Memory B cell (primary cell): ENCODE measurements around the gene LRRN1.
"Not testable (repeated sequence)": the region's sequence is repeated elsewhere in the genome, so short reads cannot be mapped to it uniquely, and the experiment has no call there.

Source experiments
- ATAC-seq: fragments of 150-1000 bp; cut with Tn5 transposase; 2 replicates; pipeline ENCODE4 v1.10.0; 2021; ENCODE audit warnings: low read depth, mild to moderate bottlenecking, moderate library complexity
- DNase-seq, 2 donors: peaks; one replicate each; pipeline ENCODE4 v3.0.0; 2022; ENCODE audit warnings: low spot score in 2 of 2
- H3K27ac Mint-ChIP-seq: one replicate; pipeline ENCODE4 v1.8.0; 2022; ENCODE audit warnings: mild to moderate bottlenecking, moderate library complexity, mixed read lengths
- H3K27me3 Mint-ChIP-seq: one replicate; pipeline ENCODE4 v1.8.0; 2022; ENCODE audit warnings: mixed read lengths
- H3K36me3 Mint-ChIP-seq: one replicate; pipeline ENCODE4 v1.8.0; 2022; ENCODE audit warnings: mild to moderate bottlenecking, mixed read lengths
- H3K4me1 Mint-ChIP-seq: one replicate; pipeline ENCODE4 v1.8.0; 2022; ENCODE audit warnings: mixed read lengths
- H3K4me3 Mint-ChIP-seq: one replicate; pipeline ENCODE4 v1.8.0; 2022; ENCODE audit warnings: mild to moderate bottlenecking, moderate library complexity, mixed read lengths
- H3K9me3 Mint-ChIP-seq: one replicate; pipeline ENCODE4 v1.8.0; 2022; ENCODE audit warnings: mixed read lengths

Gene LRRN1

DNA sequence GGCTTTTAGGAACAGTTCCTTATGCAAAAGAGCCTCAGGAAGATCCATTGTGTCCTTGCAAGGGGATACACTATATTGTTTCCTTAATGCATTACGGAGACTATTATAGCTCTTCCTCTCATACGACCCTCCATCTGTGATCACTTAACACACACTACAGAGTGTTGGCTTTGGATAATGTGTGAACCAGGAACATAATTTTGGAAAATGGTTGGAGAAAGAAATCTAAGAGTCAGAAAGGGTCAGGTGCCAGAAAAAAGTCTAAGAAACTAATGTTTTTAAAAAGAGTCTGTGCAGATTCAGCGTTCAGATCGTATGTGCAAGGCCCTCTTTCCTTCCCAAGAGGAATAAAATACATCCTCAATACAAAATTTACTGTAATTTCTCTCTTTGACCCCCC is 27.3 kb downstream of the LRRN1 start:
- H3K27me3 Mint-ChIP-seq = no peaks in the 10 kb centered on the region
- H3K4me3 Mint-ChIP-seq = no peak overlapping the region
- DNase-seq (no peak), ATAC-seq (no peak)
- H3K9me3 Mint-ChIP-seq = no peaks in the 10 kb centered on the region
- H3K4me1 Mint-ChIP-seq = no peaks in the 10 kb centered on the region
- no peak overlapping the region for H3K27ac Mint-ChIP-seq
- peaks cover 12% of the 10 kb centered on the region for H3K36me3 Mint-ChIP-seq

DNA sequence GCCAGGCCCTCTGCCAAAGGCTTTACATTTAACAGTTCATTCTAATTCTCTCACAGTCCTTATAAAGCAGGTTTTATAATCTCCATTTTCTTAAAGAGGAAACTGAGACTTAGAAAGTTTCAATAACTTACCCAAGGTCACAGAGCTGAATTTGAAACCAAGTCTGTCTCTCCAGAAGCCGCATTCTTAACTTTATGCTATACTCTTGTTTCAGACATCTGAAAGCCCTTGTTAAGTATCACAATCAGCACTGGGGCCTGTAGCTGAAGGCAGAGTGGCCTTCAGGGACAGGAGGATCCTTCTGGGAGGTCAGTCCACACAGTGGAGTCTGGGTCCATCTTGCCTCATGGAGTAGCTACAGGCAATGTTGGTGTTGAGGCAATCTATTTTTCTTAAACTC is 27.9 kb downstream of the LRRN1 start:
- no peak for DNase-seq
- Mint-ChIP-seq H3K27me3 (no peaks in the 10 kb centered on the region), H3K4me3 (no peak overlapping the region), H3K9me3 (no peaks in the 10 kb centered on the region), H3K4me1 (no peaks in the 10 kb centered on the region), H3K36me3 (peaks cover 12% of the 10 kb centered on the region), H3K27ac (no peak overlapping the region)
- ATAC-seq = no peak

DNA sequence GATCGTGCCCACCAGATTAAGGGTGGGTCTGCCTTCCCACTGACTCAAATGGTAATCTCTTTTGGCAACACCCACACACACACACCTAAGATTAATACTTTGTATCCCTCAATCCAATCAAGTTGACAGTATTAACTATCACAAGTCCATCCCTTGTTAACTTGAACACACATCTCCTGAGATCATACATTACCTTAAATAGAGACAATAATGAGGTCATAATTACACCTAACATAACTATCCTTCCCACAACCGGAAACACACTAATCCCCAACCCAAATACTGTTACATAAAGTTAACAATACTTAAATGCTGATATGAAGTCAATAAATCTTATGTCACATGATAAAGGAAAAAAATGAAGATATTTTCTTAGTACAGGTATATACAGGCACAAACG is 29.2 kb downstream of the LRRN1 start:
- DNase-seq = not testable (repeated sequence)

DNA sequence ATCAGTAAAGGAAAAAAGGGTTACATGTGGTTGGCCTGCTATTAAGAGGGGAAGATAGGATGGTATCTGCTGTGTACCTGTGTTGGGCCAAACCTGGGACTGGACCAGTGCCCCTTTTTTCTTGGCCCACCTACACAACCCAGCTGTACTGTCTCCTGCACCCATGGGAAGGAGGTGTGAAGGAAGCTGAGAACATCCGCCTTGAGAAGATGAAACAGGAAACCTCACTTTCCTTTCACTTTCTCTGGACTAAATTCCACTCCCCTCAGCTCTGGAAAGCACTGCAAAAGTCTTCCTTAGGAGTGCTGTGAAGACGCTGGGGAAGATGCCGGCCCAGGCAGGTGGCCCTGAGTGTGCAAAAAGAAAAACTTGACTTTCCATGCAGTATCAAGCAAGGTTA is 37.6 kb downstream of the LRRN1 start:
- peaks cover 11% of the 10 kb centered on the region for H3K4me1 Mint-ChIP-seq
- H3K36me3 Mint-ChIP-seq = peaks cover 28% of the 10 kb centered on the region
- ATAC-seq (no peak), DNase-seq (no peak)
- H3K27ac Mint-ChIP-seq = no peak overlapping the region
- H3K9me3 Mint-ChIP-seq = peaks cover 16% of the 10 kb centered on the region
- H3K4me3 Mint-ChIP-seq = no peak overlapping the region
- H3K27me3 Mint-ChIP-seq = no peaks in the 10 kb centered on the region

More for the DNA sequence above, 29.2 kb downstream of the LRRN1 start:
- H3K9me3 Mint-ChIP-seq, H3K27me3 Mint-ChIP-seq, ATAC-seq, H3K4me3 Mint-ChIP-seq, H3K4me1 Mint-ChIP-seq: not testable (repeated sequence)
- Mint-ChIP-seq H3K27ac (peak overlapping the region; percentile 33), H3K36me3 (peaks cover 17% of the 10 kb centered on the region)

DNA sequence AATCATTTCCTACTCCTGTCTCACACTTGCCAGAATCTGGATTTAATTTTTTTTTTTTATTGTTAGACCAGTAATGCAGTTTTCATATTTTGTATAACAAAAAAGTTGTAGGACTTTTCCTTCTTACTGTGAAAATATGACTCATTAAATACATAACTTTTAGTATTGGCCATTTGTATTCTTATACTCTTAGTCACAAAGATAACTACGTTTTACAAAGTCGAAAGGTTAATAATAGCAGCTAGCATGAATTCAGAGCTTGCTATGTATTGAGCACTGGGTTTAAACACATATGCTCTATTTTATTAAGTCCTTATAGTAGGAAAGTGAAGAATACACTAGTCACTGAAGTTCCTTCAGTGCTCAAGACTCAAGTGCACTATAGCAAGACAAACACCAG is 43.1 kb downstream of the LRRN1 start:
- DNase-seq = no peak
- ATAC-seq = no peak
- Mint-ChIP-seq H3K9me3 (peaks cover 12% of the 10 kb centered on the region), H3K4me1 (peaks cover under 1% of the 10 kb centered on the region), H3K27ac (no peak overlapping the region), H3K27me3 (no peaks in the 10 kb centered on the region), H3K4me3 (no peak overlapping the region), H3K36me3 (peaks cover 24% of the 10 kb centered on the region)

DNA sequence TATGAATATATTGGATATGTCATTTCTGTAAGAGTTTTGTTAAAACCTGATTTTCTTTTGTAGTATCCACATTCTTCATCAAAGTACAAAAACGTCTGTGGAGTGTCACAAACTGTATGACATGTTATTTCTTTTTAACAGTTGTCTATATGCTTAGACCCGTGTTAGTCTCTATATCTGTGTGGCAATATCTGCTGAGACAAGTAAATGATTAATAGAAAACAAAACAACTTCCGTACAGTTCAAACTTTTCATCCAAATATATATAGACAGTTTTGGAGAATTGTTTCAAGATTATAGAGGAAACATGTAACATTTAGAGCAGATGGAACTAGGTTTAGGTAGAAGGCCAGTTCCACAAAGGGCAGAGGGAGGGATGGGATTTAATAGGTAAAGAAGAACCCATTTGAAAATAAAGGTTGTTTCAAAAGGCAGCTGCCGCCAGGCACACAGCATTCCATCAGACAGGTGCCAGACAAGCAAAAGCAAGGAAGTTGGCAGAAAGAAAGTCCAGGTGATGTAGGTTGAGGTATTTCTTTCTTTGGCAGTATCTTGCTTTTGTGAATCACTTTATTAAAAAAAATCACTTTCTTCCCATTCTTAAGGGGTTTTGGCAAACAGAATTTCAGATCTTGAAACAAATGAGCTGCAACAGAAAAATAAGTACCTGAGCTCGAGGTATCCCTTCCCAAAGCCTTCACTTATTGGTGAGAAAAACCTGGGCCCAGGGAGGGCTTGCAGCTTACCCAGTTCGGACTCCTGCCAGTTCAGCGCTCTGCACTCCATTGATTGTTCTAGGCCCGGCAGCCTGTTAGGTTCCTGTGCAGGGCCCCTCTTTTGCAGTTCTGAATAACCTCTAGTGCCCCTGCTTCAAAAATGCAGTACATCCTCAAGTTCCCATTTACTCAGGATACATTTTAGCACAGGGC is 49.0 kb downstream of the LRRN1 start:
- Mint-ChIP-seq H3K4me1 (peaks cover 7% of the 10 kb centered on the region), H3K36me3 (peaks cover 10% of the 10 kb centered on the region), H3K27ac (no peak overlapping the region), H3K27me3 (no peaks in the 10 kb centered on the region), H3K4me3 (no peak overlapping the region), H3K9me3 (no peaks in the 10 kb centered on the region)
- DNase-seq = no peak
- ATAC-seq = no peak

DNA sequence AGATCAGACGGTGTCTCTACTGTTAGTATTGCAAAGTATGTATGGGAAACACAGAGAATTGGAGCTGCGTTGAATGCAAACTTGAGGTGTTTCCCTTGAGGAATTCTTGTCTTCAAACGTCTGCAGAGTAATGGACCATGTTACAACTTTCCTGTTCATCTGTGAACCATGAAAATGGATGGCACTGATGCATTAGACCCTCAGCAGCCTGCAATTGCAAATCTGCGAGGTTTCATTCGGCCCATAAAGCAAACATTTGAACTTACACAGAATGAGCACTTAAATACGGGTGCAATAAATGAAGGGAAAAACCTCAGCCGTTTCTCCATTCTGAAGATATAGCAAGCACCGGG is 49.7 kb downstream of the LRRN1 start:
- H3K27ac Mint-ChIP-seq = no peak overlapping the region
- no peak overlapping the region for H3K4me3 Mint-ChIP-seq
- DNase-seq (no peak), ATAC-seq (no peak)
- H3K27me3 Mint-ChIP-seq = no peaks in the 10 kb centered on the region
- H3K36me3 Mint-ChIP-seq = peaks cover 10% of the 10 kb centered on the region
- no peaks in the 10 kb centered on the region for H3K9me3 Mint-ChIP-seq
- H3K4me1 Mint-ChIP-seq = peaks cover 7% of the 10 kb centered on the region

DNA sequence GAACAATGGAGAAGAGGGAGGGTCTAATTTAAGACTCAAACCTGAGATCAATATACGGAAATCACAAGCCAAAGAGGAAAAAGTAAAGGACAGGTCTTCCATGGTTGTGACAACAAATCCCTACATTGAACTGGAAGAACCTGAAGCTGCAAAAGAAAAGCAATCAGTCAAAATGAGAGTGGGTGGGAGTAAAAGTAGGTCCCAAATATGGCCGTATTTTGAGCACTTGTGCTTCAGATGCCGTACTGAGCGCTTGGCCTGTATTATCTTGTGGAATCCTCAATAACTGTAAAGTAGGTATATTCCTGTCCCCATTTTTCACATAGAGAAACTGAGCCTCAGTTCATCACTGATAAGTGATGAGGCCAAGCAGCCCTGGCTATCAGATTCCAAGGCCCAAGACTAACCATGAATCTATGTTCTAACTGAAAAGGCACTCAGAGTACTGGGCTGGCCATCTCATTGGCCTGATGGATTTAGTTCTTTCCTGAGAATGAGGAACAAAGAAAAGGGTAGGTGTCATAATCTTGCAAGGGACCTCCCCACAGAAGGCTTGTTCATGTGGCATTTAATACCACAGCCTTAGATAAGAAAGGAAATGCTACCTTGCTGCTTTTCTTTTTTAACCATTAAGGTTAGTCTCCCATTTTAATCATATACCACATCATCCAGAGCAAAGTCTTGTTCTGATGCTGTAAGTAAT is 52.5 kb downstream of the LRRN1 start:
- ATAC-seq (peak; percentile 92), DNase-seq (no peak)
- Mint-ChIP-seq H3K27me3 (no peaks in the 10 kb centered on the region), H3K36me3 (no peaks in the 10 kb centered on the region), H3K27ac (no peak overlapping the region), H3K4me1 (peaks cover 7% of the 10 kb centered on the region), H3K9me3 (no peaks in the 10 kb centered on the region), H3K4me3 (no peak overlapping the region)

DNA sequence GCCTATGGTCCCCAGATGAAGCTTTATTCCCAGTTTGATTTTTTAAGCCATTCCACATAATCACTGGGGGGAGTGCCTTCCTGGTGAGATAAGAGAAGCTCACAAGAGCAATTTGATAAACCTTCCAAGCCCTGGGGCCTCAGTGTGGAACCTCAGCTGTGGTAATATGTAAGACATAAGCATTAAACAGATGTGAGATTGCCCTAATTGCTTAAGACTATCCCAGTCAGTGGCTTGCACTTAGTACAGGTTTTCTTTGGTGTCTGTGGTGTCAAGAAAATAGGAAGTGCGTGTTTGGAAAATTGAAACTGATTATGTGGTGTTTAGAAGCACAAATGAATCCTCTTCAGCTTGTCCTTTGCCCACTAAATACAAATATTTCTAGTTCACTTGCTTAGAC is 54.3 kb downstream of the LRRN1 start:
- ATAC-seq (no peak), DNase-seq (no peak)
- Mint-ChIP-seq H3K4me3 (no peak overlapping the region), H3K36me3 (no peaks in the 10 kb centered on the region), H3K4me1 (peaks cover 7% of the 10 kb centered on the region), H3K9me3 (no peaks in the 10 kb centered on the region), H3K27ac (no peak overlapping the region), H3K27me3 (no peaks in the 10 kb centered on the region)

DNA sequence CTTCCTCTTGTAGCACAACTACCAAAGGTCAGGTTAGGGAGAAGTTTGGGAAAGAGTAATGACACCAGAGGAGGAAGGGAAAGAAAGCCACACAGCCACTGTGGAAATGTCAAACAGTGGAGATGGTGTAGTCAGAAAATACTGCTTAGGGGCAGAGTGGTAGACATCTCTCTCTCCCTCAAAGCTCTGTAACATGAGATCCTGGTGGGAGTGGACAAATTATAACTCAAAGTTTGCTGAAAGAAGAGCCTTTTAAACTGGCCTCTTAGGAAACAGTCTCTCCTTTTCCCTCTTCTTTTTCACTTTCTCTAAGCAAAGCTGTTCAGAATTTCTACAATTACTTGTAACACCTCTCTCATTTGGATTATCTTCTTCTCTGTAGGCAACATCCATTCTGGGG is 55.8 kb downstream of the LRRN1 start:
- no peak for ATAC-seq
- no peaks in the 10 kb centered on the region for H3K27me3 Mint-ChIP-seq

DNA sequence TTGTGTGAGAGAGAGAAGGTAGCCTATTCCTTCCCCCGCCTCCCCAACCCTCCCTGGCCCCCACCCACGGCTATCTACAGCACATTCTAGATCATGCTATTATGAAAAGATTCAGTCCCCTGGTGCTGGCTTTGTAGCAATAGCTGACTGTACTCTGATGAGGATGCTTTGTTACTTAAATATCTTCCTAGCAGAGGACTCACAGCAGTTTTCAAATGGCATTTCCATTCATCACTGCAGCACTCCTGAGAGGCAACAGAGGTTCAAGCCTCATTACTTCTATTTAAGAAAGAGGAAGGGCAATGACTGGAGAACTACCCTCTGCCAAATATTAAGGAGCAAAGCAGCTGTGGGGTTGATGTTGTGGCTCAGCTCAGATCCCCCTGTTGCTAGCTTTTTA is 61.0 kb downstream of the LRRN1 start:
- peaks cover 8% of the 10 kb centered on the region for H3K36me3 Mint-ChIP-seq
- no peak for DNase-seq
- H3K27ac Mint-ChIP-seq = no peak overlapping the region
- peaks cover 4% of the 10 kb centered on the region for H3K9me3 Mint-ChIP-seq
- ATAC-seq = no peak
- H3K4me1 Mint-ChIP-seq = no peaks in the 10 kb centered on the region
- no peaks in the 10 kb centered on the region for H3K27me3 Mint-ChIP-seq
- no peak overlapping the region for H3K4me3 Mint-ChIP-seq

More for the DNA sequence above, 55.8 kb downstream of the LRRN1 start:
- Mint-ChIP-seq H3K27ac (no peak overlapping the region), H3K9me3 (no peaks in the 10 kb centered on the region), H3K4me1 (peaks cover 7% of the 10 kb centered on the region), H3K4me3 (no peak overlapping the region), H3K36me3 (no peaks in the 10 kb centered on the region)
- DNase-seq = no peak

DNA sequence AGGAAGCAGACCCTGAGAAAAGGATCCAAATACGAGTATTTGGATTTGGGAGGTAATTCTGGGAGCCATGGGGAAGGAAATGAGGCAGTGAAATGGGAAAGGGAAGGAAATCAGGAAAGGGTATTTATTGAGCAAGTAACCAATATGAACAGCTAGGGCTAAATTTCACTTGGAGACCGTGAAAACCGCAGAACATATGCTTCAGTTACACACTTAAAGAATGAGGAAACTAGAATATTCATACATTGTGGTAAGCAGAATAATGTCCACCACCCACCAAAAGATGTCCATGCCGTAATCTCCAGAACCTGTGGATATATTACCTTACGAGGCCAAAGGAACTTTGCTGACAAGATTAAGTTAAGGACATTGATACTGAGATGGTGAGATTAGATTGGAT is 63.3 kb downstream of the LRRN1 start:
- ATAC-seq (no peak), DNase-seq (no peak)
- Mint-ChIP-seq H3K4me3 (no peak overlapping the region), H3K27ac (no peak overlapping the region), H3K4me1 (no peaks in the 10 kb centered on the region), H3K27me3 (no peaks in the 10 kb centered on the region), H3K9me3 (peaks cover 6% of the 10 kb centered on the region), H3K36me3 (peaks cover 8% of the 10 kb centered on the region)

DNA sequence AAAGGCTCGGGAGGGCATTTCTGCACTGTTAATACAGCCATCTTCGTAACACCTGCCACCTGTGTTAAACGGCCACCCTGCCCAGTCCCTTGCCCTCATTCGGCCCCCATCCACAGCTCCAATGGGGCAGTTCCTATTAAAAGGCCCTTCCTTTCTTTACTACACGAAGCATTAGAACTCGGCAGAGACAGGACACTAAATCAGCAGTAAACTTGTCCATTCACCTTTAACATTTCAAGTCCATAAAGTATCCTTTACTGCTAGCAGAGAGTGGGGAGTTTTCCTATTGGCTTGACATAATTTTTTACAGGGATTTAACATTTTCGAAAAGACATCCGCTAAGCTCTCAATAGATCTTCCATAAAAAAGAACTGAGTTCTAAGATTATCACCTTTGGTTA is 76.3 kb downstream of the LRRN1 start:
- no peaks in the 10 kb centered on the region for H3K9me3 Mint-ChIP-seq
- ATAC-seq (no peak), DNase-seq (no peak)
- no peak overlapping the region for H3K27ac Mint-ChIP-seq
- no peaks in the 10 kb centered on the region for H3K4me1 Mint-ChIP-seq
- H3K36me3 Mint-ChIP-seq = no peaks in the 10 kb centered on the region
- H3K4me3 Mint-ChIP-seq = no peak overlapping the region
- H3K27me3 Mint-ChIP-seq = no peaks in the 10 kb centered on the region

DNA sequence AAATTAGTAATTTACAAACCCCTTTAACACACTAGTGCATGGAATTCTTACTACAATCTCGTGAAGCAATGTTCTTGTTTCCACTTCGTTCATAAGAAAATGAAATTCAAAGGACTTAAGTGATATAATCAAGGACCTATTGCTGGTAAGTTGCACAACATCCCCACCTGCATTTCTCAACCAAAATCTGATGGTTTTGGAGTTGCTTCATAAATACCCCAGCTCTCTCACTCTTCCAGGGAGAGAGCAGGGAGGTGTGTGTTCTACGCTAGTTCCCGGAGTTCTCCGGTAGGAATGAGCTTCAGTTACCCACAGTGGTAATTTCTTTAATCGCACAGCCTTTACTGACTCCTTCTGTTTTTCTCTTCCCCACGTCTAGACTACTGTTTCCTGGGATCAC is 81.8 kb downstream of the LRRN1 start:
- Mint-ChIP-seq H3K9me3 (no peaks in the 10 kb centered on the region), H3K36me3 (peaks cover 2% of the 10 kb centered on the region), H3K4me1 (no peaks in the 10 kb centered on the region), H3K27ac (no peak overlapping the region), H3K4me3 (no peak overlapping the region), H3K27me3 (no peaks in the 10 kb centered on the region)
- DNase-seq = no peak
- no peak for ATAC-seq
